Breast epithelium (tissue), 4 donors: ENCODE measurements around the gene SLC35F3. TPM values are rescaled to one million over a fixed set of nuclear protein-coding genes. Genes with fewer than 3 reads are reported as not detected.

ENCODE experiments used
- DNase-seq, 2 donors: peaks; one replicate each; pipeline ENCODE4 v3.0.0-alpha.2; 2019; ENCODE audit warnings: low spot score in 2 of 2
- H3K27ac ChIP-seq, 2 donors: fragments of 200-600 bp; sonication (generic) in 1 of 2; one replicate each; pipeline ENCODE4 v1.5.1; 2016 to 2019; ENCODE audit warnings: mild to moderate bottlenecking in 1 of 2
- H3K27me3 ChIP-seq, 2 donors: fragments of 200-600 bp; sonication (generic) in 1 of 2; one replicate each; pipeline versions ENCODE4 v1.5.1 to v1.6.0; 2017 to 2019; ENCODE audit warnings: control low read depth in 1 of 2, mild to moderate bottlenecking in 1 of 2
- H3K36me3 ChIP-seq: fragments of 200-600 bp; one replicate; pipeline ENCODE4 v1.5.1; 2019
- H3K4me1 ChIP-seq, 2 donors: fragments of 200-600 bp; sonication (generic); one replicate each; pipeline ENCODE4 v1.5.1; 2016 to 2019; ENCODE audit warnings: control low read depth in 1 of 2
- H3K4me3 ChIP-seq, 3 donors: fragments of 200-600 bp; sonication (generic); 1 replicate in 2 of 3; 2 replicates in 1 of 3; pipeline ENCODE4 v1.5.1; 2016 to 2019; ENCODE audit warnings: mild to moderate bottlenecking in 3 of 3, moderate library complexity in 2 of 3
- H3K9me3 ChIP-seq, 2 donors: fragments of 200-600 bp; sonication (generic) in 1 of 2; one replicate each; pipeline ENCODE4 v1.5.1; 2016 to 2019; ENCODE audit warnings: control low read depth in 1 of 2
- CTCF ChIP-seq, 3 donors: fragments of 450-650 bp; IDR thresholded peaks; one replicate each; pipeline ENCODE4 v1.5.1; 2016 to 2017; ENCODE audit warnings: antibody characterized with exemption in 3 of 3, mild to moderate bottlenecking in 3 of 3, moderate library complexity in 3 of 3
- POLR2A ChIP-seq: fragments of 450-650 bp; IDR thresholded peaks from one replicate; pipeline ENCODE4 v1.6.1; 2016; ENCODE audit warnings: antibody characterized with exemption, mild to moderate bottlenecking, moderate library complexity
- POLR2AphosphoS5 ChIP-seq, 3 donors: sonication (generic); formaldehyde crosslinking; IDR thresholded peaks; one replicate each; pipeline ENCODE4 v1.6.1; 2017; ENCODE audit warnings: antibody characterized with exemption in 3 of 3
- intact Hi-C: fragments of 100-400 bp; cut with DNase I; formaldehyde crosslinking; loops from one replicate; pipeline ENCODE4 v1.15.1; 2023; ENCODE audit warnings: low total_unique reads
- total RNA-seq, 3 donors: library from RNA; depleted of rRNA; stranded (reverse); fragments of >200 nt; gene quantifications; one replicate each; pipeline ENCODE4 v1.1.0, GENCODE V29; 2016

The SLC35F3 gene
- total RNA-seq, 3 donors from 2014 or later = 8.8 to 13.0 TPM; not detected in 1

GRCh38 chr1:233928123-233928522 is 23.6 kb downstream of the SLC35F3 start:
- Histone ChIP-seq H3K27me3 (no peaks in the 10 kb centered on the region), H3K9me3 (no peaks in the 10 kb centered on the region), H3K4me3 (no peak overlapping the region), H3K4me1 (no peaks in the 10 kb centered on the region), H3K27ac (no peak overlapping the region), H3K36me3 (no peaks in the 10 kb centered on the region)
- DNase-seq = no peak
- intact Hi-C loops = no loop called here
- TF ChIP-seq CTCF (IDR thresholded peaks at IDR 0.05) (no peak), POLR2A (no peak), POLR2AphosphoS5 (IDR thresholded peaks at IDR 0.05) (no peak)

GRCh38 chr1:233933339-233933738 is 28.9 kb downstream of the SLC35F3 start:
- no peaks in the 10 kb centered on the region for H3K9me3 ChIP-seq
- DNase-seq = no peak
- no peak overlapping the region for H3K27ac ChIP-seq
- intact Hi-C loops = no loop called here
- H3K4me1 ChIP-seq = no peaks in the 10 kb centered on the region
- H3K36me3 ChIP-seq = no peaks in the 10 kb centered on the region
- no peaks in the 10 kb centered on the region for H3K27me3 ChIP-seq
- H3K4me3 ChIP-seq = no peak overlapping the region
- TF ChIP-seq POLR2AphosphoS5 (IDR thresholded peaks at IDR 0.05) (no peak), POLR2A (no peak), CTCF (IDR thresholded peaks at IDR 0.05) (no peak)

GRCh38 chr1:233935297-233935868 is 30.9 kb downstream of the SLC35F3 start:
- DNase-seq = no peak
- no peaks in the 10 kb centered on the region for H3K27me3 ChIP-seq
- H3K9me3 ChIP-seq = no peaks in the 10 kb centered on the region
- H3K27ac ChIP-seq = no peak overlapping the region
- intact Hi-C loops = no loop called here
- H3K36me3 ChIP-seq = no peaks in the 10 kb centered on the region
- no peaks in the 10 kb centered on the region for H3K4me1 ChIP-seq
- H3K4me3 ChIP-seq = no peak overlapping the region
- TF ChIP-seq POLR2A (no peak), POLR2AphosphoS5 (IDR thresholded peaks at IDR 0.05) (no peak), CTCF (IDR thresholded peaks at IDR 0.05) (no peak)

GRCh38 chr1:233936422-233936821 is 31.9 kb downstream of the SLC35F3 start:
- Histone ChIP-seq H3K27me3 (no peaks in the 10 kb centered on the region), H3K4me3 (no peak overlapping the region), H3K4me1 (no peaks in the 10 kb centered on the region), H3K9me3 (no peaks in the 10 kb centered on the region), H3K36me3 (no peaks in the 10 kb centered on the region), H3K27ac (no peak overlapping the region)
- no peak for DNase-seq
- intact Hi-C loops = no loop called here
- TF ChIP-seq POLR2AphosphoS5 (IDR thresholded peaks at IDR 0.05) = no peak
- TF ChIP-seq POLR2A = no peak
- no peak for TF ChIP-seq CTCF (IDR thresholded peaks at IDR 0.05)

- Histone ChIP-seq H3K4me3 (no peak overlapping the region), H3K27ac (no peak overlapping the region), H3K4me1 (no peaks in the 10 kb centered on the region), H3K27me3 (no peaks in the 10 kb centered on the region), H3K36me3 (no peaks in the 10 kb centered on the region), H3K9me3 (no peaks in the 10 kb centered on the region)
- intact Hi-C loops = no loop called here
- TF ChIP-seq POLR2A = no peak
- TF ChIP-seq CTCF (IDR thresholded peaks at IDR 0.05) = no peak
- no peak for TF ChIP-seq POLR2AphosphoS5 (IDR thresholded peaks at IDR 0.05)
- DNase-seq = no peak
These were observed 32.4 kb downstream of the SLC35F3 start for GRCh38 chr1:233936842-233937241.
